HK-2 (cell line): ENCODE data around the gene TEAD1.

ENCODE experiments used
- DNase-seq: peaks from one replicate; pipeline ENCODE4 v3.0.0-alpha.2; 2018; ENCODE audit not compliant: unreplicated experiment

TEAD1 gene

DNA sequence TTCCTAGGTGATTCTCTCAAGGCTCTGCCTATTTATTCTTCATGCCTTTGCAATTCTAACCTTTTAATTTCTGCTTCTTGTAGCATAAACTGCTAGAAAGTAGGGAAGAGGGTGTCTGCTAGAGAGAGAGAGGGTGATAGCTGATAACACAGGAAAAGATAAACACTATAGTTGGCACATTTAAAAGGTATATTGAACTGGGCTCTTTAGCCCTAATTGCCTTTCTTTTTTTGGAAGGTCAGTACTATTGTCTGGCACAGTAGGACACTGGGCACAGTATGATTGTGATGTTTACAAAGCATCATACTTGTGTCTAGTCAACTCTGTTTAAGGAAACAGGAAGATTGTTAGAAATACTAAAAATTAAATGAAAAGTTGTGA lies 33.3 kb downstream of the TEAD1 start:
- no peak for DNase-seq

DNA sequence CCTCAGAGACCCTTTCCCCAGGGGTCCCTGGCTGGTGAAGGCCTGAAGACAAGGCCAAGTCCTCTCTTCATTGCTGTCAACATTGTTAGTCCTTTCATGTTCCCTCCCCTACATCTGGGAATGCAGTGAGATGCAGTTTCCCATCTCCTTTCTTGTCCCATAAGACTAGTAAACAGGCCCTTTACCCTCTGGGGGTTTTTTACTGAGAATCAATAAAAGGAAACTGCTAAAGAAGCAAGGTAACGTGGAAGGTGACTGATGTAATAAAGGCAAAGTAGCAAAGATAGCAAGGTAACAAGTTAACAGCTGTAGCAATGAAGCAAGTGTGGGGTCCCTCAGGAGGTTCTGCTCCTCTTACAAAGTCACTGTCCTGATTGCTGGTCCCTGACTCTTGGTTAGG lies 37.3 kb downstream of the TEAD1 start:
- no peak for DNase-seq

DNA sequence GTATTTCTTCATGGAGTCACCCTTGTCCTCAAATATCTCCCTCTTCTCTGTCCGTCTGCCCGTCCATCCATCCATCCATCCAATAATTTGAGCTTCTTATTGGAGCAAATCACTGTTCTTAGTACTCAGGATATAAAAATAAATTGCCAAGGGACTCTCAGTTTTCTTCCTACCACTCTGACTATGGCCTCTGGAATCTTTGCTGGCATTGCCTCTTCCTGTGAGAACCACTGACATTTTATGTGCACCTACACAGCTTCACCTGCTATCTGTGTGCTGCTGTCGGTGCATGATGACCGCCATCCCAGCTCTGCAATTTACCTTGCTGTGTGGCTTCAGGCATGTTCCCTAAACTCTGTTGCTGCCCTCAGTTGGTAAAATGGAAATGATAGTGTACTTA lies 37.9 kb downstream of the TEAD1 start:
- no peak for DNase-seq

DNA sequence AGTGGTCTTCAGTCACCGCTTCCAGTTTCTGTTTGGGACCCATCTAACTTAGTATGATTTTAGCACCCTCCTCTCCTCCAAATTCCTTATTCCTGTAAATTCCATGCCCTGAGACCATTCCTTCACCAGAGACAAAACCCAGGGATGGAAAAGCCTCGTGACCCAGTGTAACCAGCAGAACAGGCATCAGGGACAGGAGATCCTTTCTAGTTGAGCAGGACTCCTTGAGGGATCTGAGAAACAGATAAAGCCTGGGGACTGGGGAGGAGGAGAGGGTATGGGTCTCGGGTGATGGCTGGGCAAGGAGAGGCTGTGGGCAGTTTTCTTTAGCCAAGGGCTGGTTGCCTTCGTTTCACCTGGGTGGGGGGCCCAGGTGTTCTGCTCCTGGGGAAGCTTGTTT lies 40.9 kb downstream of the TEAD1 start:
- no peak for DNase-seq

DNA sequence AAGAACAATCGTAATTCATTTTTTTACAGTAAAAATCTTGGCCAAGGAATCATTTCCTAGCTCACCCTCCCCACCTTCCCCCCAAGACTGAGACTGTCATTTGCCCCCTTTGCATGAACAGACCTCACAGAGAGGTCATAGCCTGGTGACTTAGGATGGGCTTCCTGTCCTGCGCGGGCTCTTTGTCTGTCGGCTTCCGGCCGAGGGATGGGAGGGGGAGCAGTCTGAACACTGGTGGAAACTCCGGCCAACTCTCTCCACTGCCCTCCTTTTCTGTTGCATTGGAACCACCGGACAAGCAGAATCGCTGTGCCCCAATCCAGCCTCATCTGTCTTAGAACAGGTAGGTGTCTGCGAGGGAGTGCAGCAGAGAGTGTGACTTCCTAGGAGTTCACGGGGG lies 41.7 kb downstream of the TEAD1 start:
- DNase-seq, result no peak

DNA sequence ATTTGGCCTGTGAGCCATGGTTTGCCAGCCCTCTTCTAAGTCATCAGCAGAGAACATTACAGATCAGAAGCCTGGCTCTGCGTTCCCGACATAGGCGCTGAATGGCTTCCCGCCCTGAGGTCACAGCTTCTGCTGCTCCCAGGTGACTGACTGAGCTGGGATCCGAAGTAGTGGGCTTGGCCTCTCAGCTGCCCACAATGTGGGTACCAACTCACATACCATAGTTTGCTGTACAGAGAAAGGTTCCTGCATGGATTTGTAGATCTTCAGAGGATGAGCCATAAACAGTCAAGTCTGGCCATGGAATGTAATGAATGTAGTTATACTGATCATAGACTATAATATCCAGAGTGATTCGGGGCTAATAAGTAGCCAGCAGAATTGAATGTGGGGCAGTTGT lies 42.6 kb downstream of the TEAD1 start:
- DNase-seq, result no peak

DNA sequence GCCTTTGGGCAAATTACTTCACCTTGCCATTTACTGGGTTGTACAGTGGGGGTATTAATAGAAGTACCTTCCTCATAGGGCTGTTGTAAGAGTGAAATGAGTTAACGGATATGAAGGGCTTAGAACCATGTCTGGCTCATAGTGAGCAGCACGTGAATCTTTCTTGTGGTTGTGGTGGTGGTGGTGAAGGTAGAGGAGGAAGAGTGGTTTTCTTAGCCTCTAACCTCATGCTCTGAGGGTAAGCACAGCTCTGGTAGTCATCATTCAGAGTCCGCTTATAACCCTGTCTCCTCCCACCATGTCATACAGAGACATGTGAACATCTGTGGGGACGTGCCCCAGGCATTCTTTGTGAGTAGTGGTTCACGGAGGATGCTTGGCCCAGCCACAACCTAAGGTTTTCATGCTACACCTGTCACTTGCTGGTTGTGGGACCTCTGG lies 43.6 kb downstream of the TEAD1 start:
- peak; percentile 17 for DNase-seq

DNA sequence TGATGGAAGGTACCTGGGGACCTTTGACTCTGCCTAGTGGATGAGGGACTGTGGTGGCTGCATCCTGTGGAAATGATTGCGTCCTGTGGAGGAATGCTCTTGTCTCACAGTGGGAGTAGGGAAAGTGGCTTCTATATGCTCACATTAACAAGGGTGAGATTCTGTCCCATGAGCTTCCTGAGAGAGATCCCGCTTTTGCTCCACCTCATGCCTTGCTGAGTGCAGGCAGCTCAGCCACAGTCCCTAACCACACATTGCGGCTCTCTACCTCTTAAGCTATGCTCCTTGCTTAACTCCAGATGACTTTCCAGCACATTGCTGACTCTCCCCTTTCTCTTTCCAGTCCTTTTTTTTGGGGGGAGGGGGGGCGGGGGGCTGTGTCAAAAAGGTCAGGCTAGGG lies 45.0 kb downstream of the TEAD1 start:
- DNase-seq, result no peak

DNA sequence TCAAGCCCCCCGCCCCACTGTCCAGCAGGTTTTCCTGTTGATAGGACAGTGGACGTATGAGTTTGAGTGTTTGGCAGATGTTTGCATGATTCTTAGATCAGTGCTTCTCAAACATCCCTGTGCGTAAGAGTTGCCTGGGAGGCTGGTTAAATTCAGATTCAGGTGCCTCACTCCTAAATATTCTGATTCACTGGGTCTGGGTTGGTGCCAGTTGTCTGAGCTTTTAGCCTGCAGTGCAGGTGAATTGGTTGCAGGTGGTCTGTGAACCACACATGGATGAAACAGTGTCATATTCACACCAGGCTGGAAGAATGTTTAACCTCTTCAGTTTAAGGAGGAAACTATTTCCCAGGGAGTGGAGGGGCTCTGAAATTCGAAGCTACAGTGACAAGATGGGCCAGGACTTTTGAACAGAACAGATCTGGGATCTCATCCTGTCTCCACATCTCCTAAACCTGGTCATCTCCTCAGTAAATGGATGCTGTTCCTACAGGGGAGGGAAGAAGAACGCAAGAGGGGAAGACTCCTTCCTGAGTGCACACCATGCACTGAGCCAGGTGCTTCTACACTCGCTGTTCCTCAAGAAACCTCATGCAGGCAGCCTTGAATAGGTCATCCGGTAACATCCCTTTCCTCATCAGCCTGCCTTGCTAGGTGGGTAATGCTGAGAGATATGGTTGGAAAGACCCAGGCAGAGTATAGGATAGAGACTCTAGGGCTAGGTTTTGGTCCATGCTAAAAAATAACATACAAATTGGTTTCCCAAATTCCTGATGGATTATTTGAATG lies 47.8 kb downstream of the TEAD1 start:
- no peak for DNase-seq

DNA sequence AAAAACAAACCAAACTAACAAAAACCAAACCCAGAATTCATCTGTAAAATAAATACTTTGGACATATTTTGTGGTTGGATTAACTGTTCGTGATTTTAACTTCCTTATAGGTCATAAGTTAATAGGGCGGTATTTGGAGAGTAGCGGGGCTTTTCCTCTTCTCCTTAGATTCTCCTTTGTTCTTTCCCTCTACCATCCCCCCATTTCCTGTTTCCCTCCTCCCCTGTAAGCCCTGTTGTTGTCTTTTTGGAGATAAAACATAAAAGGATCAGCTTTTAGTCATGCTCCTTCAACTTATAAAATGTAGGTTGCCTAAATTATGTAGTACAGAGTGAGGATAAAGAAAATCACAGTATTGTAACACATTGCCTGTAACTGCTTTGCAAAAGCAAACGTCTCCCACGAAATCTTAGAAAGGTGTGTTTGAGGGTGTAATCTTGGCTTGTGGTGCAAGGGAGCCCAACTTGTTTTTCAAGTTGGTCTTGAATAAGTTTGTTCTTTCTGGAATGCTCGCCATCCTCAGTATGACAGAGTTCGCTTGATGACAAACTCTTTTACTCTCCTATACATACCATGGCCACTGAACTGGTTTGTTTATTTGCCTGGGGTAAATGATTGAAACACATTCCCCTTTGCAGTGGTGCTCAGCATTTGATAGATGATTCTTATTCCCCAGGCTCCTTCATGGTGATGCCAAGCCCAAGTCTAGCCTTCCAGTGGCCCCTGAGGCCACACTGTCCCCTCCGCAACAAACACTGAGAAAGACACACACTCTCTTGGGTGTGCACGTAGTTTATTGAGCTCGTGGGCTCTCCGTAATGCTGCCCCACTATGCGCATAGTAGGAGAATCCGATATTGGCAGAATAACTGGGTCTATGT lies 49.4 kb downstream of the TEAD1 start:
- peak; percentile 18 for DNase-seq

DNA sequence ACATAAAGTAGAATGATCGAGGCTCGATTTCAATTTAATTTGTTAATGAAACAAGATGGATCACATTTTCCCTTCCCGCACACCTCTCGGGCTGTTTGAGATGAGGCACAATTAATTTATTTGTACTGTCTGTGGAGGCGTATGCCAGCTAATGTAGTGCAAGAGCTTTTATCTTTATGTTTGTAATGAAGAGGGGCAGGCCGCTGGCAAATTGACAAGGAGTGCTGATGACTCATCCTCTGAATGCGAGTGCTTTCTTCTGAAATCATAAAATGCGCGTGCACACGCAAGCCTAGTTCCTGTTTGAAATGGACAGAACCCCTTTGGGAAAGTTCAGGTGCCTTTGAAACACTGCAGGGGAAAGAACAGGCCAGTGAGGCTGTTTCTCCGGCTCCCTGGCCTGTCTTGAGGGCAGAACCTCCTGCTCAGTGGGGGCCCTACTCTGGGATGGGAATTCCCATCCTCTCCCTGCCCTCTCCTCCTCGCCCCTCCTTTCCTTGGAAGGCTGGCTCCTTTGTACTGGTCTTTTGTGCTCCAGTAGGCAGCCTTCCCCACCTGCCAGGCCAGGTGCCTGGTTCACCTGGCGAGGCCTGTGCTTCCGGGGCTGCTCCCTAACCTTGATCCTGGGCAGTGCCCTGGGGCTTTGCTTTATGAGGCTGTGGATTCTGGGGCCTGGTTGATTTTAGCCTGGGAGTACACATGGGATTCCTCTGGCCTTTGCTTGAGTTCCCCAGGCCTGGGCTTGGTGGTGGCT lies 50.3 kb downstream of the TEAD1 start:
- DNase-seq, result peak; percentile 69

DNA sequence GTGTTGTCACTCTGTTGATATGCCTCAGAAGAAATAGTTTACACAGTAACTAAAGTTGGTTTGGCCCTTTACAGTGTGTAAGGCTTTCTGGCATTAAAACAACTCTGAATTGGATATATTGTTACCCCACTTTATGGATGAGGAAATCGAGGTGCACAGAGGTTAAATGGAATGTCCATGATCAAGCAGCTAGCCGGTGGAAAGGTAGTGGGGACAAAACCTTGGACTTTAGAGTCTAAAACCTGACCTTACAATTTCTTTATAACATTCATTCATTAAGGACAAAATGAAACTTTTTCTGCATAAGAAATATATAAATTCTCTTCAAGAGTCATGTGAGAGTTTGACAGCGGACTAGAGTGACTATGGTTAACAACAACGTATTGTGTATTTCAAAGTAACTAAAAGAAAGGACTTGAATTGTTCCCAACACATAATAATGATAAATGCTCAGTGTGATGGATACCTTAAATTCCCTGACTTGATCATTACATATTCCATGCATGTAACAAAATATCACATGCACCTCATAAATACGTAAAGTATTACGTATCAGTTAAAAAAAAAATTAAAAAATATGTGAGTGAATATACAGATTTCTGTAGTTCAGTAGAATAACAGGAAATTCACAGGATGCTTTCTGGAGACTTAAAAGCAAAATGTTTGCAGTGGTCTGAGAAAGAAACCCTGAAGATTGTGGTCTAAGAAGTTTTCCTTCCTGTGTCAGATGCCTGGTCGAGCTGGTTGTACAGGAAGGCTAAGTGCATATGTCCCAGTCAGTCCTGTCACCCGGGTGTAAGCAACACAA lies 51.0 kb downstream of the TEAD1 start:
- DNase-seq, result no peak

DNA sequence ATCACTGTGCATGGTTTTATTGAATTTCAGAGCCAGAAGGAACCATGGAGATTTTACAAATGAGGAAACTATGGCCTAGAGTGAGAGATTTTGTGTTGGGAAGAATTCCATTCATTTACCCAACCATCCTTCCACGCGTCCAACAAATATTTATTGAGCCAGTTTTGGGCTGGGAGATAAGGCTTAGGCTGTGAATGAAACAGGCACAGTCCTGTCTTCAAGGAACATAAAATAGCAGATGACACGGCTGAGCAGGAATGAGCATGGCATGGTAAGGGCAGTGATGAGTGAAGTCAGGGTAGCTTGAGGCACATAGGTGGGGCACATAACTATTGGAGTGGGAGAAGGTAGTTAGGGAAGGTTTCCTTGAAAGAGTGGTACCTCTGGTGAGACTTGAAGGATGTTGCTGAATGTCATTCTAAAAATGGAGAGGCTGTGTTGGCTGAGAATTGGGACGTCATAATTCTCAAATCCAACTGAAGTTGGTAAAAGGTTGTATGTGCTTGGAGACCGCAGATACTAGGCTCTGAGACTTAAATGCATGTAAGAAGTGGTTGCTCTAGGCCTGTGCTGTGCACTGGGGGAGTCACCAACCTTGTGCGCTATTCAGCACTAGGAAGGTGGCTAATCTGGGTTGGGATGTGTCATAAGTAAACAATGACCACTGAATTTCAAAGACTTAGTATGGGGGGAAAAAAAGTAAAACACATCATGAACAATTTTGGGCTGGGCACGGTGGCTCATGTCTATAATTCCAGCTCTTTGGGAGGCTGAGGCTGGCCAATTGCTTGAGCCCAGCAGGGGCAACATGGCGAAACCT lies 51.9 kb downstream of the TEAD1 start:
- DNase-seq, result no peak

DNA sequence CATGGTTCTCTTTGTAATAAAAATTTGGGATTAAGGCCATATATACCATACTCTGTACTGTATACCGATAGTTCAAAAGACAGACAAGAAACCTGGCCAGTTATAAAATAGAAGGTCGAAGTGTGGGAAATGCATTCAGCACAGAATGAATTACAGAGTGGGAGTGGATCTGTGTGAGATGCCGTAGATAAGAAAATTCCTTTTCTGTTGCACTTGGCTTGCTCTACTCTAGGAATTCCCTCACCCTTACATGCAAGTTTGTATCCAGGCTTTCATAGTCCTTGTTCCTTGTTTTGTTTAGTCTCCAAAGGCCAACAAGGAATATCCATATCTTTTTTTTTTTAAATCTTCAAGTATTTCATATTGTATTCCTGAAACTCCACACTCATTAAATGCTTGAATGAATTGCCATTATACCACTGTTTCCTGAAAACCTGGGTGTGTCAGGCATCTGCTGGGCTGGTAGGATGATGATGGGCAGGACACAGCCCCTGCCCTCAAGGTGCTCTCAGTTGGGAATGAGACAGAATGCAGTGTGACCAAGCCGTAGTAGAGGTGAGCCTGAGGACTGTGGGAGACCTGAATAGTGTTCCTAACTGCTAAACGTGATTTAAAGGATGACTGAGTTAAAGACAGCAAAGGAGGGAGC lies 53.5 kb downstream of the TEAD1 start:
- DNase-seq, result no peak

DNA sequence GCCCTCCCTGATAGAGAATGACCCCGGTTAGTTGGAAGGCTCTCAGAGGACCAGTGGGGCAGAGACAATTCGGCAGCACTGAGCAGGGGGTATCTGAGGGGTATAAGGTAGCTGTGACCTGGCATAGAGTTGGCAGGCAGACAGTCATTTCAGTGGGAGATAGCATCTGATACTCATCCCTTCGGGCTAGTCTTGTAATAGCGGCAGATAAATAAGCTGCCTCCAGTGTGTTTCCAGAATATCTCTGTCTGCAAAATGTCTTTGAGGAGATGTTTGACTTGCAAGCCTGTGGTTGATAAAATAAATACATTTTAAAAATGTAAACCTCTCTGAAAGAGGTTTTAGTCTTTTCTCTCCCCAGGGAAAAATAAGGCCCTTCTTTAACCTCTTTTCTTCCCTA lies 54.2 kb downstream of the TEAD1 start:
- DNase-seq, result no peak

DNA sequence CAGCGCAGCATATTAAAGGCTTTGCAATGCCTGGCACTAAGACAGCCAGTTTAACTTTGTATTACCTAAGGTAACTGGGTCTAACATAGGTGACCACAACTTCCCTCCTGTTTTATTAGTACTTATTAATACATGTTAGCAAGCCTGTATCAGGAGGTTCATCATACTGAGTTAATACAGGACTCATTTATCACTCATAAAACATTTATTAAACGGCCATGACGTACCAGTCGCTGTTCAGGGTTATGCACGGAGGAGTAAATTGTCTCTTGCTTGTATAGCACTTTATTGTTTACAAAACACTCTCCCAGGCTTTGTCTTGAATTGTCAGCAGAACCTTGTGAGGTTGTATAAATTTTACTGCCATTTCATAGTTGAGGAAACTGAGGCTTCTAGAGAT lies 55.7 kb downstream of the TEAD1 start:
- DNase-seq, result no peak

DNA sequence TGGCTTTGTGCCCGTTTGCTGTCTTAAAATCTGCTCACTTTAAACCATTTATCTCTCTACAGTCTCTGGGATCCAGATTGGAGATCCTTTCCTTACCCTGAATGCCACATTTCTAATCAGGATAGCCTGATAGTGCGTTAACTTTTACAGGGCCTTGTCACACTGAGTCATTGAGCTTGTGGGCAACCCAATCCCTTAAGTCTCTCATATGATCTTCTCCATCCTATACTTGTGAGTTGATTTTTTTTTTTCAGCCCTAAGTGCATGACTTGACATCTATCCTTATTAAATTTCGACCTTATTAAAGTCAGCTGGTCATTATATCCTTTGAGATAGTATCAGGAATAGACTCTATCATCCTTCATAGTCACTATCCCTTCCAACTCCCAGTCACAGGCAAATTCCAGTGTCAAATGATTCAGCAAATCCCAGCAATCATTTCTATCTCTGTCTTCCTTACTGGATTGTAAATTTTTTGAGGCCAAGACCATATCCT lies 57.7 kb downstream of the TEAD1 start:
- DNase-seq, result no peak

DNA sequence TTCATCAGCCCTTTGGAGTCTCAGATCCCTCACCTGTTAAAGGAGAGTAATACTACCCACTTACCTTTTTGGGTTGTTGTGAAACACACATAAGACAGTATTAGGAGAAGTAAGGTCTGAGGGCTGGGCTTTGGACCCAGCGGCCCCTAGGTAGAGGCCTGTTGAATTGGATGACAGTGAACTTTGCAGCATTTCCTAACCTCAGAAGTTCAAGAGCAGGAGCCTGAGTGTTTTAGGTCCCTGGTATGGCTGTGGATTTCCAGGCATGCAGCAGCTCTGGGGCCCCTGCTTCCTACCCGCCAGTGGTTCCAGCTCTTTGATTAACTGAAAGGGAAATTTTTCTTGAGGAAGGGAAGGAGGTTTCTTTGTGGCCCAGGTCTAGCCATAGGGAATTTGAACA lies 58.9 kb downstream of the TEAD1 start:
- DNase-seq, result no peak

DNA sequence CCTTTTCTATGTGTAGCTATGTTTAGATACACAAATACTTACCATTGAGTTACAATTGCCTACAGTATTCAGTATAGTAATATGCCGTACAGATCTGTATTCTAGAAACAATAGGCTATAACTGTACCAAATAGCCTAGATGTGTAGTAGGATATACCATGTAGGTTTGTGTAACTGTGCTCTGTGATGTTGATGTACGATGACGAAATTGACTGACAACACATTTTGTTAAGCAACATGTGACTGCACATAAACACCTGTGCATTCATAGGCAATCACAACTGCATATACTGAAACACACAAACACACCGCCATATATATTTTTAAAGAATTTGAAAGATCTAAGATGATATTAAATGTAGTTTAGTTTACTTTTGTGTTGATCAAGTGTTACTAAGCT lies 60.4 kb downstream of the TEAD1 start:
- DNase-seq, result no peak

DNA sequence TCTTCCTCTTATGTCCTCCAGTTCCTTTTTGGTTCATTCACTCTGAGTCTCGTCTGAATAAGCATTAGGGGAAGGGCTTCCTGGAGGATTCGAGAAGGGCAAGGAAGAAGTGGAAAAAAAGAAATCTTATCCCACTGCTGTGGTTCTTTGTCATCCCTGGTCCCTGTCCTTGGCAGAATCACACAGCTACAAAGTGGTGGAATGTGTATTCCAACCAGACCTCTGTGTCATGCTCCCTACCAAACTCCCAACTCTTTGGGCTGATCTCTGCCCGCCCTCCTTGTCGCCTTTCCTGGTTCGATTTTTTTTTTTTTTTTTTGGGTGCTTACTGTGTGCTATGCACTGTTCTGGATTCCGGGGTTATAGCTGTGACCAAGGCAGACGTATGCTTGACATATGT lies 61.0 kb downstream of the TEAD1 start:
- no peak for DNase-seq
